MM.1S (cell line): ENCODE measurements around the gene GOSR2.

Experiments
- DNase-seq: peaks from one replicate; pipeline ENCODE4 v3.0.0-alpha.2; 2015
- H2AFZ ChIP-seq: fragments of 300-600 bp; sonication (generic); 2 replicates; pipeline ENCODE4 v1.6.0; 2016; ENCODE audit warnings: antibody characterized with exemption, low read length
- H3F3A ChIP-seq: fragments of 300-600 bp; sonication (generic); 2 replicates; pipeline ENCODE4 v1.6.1; 2016; ENCODE audit warnings: mild to moderate bottlenecking, antibody characterized with exemption, low read length, moderate library complexity, mixed read lengths; ENCODE audit not compliant: insufficient read depth
- H3K27ac ChIP-seq: fragments of 300-600 bp; sonication (generic); 2 replicates; pipeline ENCODE4 v1.5.1; 2016; ENCODE audit warnings: mild to moderate bottlenecking, low read length
- H3K27me3 ChIP-seq: fragments of 300-600 bp; sonication (generic); replicated peaks from 2 replicates; pipeline ENCODE4 v1.6.0; 2016; ENCODE audit warnings: low read length; ENCODE audit not compliant: insufficient read depth
- H3K36me3 ChIP-seq: fragments of 300-600 bp; sonication (generic); replicated peaks from 2 replicates; pipeline ENCODE4 v1.6.1; 2016; ENCODE audit warnings: mild to moderate bottlenecking, low read length, mixed read lengths; ENCODE audit not compliant: insufficient read depth
- H3K4me1 ChIP-seq: fragments of 300-600 bp; sonication (generic); 2 replicates; pipeline ENCODE4 v1.6.1; 2016; ENCODE audit warnings: low read length, mixed read lengths
- H3K4me2 ChIP-seq: fragments of 300-600 bp; sonication (generic); 2 replicates; pipeline ENCODE4 v1.6.0; 2016; ENCODE audit warnings: low read depth, low read length
- H3K4me3 ChIP-seq: fragments of 300-600 bp; sonication (generic); 2 replicates; pipeline ENCODE4 v1.5.1; 2016; ENCODE audit warnings: low read length, mixed read lengths
- H3K79me2 ChIP-seq: fragments of 300-600 bp; sonication (generic); 2 replicates; pipeline ENCODE4 v1.6.1; 2016; ENCODE audit warnings: mixed run types, low read length, mixed read lengths
- H3K9ac ChIP-seq: fragments of 300-600 bp; sonication (generic); 2 replicates; pipeline ENCODE4 v1.6.1; 2016; ENCODE audit warnings: low read length, mixed read lengths
- H3K9me2 ChIP-seq: fragments of 300-600 bp; sonication (generic); replicated peaks from 2 replicates; pipeline ENCODE4 v1.6.1; 2016; ENCODE audit warnings: mild to moderate bottlenecking, low read length, mixed read lengths; ENCODE audit not compliant: insufficient read depth
- H3K9me3 ChIP-seq: fragments of 300-600 bp; sonication (generic); replicated peaks from 2 replicates; pipeline ENCODE4 v1.6.1; 2016; ENCODE audit warnings: mild to moderate bottlenecking, low read length, mixed read lengths; ENCODE audit not compliant: insufficient read depth
- H4K20me1 ChIP-seq: fragments of 300-600 bp; sonication (generic); 2 replicates; pipeline ENCODE4 v1.6.1; 2016; ENCODE audit warnings: mild to moderate bottlenecking, low read length, moderate library complexity, mixed read lengths; ENCODE audit not compliant: insufficient read depth
- EZH2 ChIP-seq: fragments of 300-600 bp; sonication (generic); optimal IDR thresholded peaks from 2 replicates; pipeline ENCODE3; 2017; ENCODE audit warnings: low read depth, mild to moderate bottlenecking, antibody characterized with exemption, low read length, mixed read lengths
- EZH2phosphoT487 ChIP-seq: fragments of 300-600 bp; sonication (generic); IDR thresholded peaks from 2 replicates; pipeline ENCODE4 v1.6.1; 2018; ENCODE audit warnings: antibody characterized with exemption, low read length
- TF ChIP-seq, protein P1 (sequence below): fragments of 300-600 bp; sonication (generic); IDR thresholded peaks from 2 replicates; pipeline ENCODE4 v1.5.1; 2016; ENCODE audit warnings: antibody characterized with exemption, low read length, mixed read lengths

GOSR2 gene

GRCh38 chr17:46928467-46929261 is 5.7 kb downstream of the GOSR2 start:
- no peaks in the 10 kb centered on the region for H3K27me3 ChIP-seq
- peaks cover 8% of the 10 kb centered on the region; the same call in 1 of the 2 replicates for H4K20me1 ChIP-seq

GRCh38 chr17:46929413-46929812 is 6.5 kb downstream of the GOSR2 start:
- H3K9me3 ChIP-seq, result no peaks in the 10 kb centered on the region
- peaks cover 6% of the 10 kb centered on the region; the same call in 1 of the 2 replicates for H3F3A ChIP-seq
- H3K36me3 ChIP-seq, result peaks cover 7% of the 10 kb centered on the region; the same call in 1 of the 2 replicates
- no peaks in the 10 kb centered on the region for H3K27me3 ChIP-seq
- H3K4me1 ChIP-seq, result peaks cover 18% of the 10 kb centered on the region; the same call in 1 of the 2 replicates
- no peak overlapping the region for H2AFZ ChIP-seq
- no peak overlapping the region for H3K27ac ChIP-seq
- no peaks in the 10 kb centered on the region for H3K9me2 ChIP-seq
- H4K20me1 ChIP-seq, result peaks cover 8% of the 10 kb centered on the region; the same call in 1 of the 2 replicates
- H3K4me2 ChIP-seq, result no peak overlapping the region
- no peak for DNase-seq
- H3K79me2 ChIP-seq, result peaks cover 57% of the 10 kb centered on the region
- H3K9ac ChIP-seq, result no peak overlapping the region
- no peak for TF ChIP-seq EZH2phosphoT487
- TF ChIP-seq EZH2, result no peak
- TF ChIP-seq, protein P1, sequence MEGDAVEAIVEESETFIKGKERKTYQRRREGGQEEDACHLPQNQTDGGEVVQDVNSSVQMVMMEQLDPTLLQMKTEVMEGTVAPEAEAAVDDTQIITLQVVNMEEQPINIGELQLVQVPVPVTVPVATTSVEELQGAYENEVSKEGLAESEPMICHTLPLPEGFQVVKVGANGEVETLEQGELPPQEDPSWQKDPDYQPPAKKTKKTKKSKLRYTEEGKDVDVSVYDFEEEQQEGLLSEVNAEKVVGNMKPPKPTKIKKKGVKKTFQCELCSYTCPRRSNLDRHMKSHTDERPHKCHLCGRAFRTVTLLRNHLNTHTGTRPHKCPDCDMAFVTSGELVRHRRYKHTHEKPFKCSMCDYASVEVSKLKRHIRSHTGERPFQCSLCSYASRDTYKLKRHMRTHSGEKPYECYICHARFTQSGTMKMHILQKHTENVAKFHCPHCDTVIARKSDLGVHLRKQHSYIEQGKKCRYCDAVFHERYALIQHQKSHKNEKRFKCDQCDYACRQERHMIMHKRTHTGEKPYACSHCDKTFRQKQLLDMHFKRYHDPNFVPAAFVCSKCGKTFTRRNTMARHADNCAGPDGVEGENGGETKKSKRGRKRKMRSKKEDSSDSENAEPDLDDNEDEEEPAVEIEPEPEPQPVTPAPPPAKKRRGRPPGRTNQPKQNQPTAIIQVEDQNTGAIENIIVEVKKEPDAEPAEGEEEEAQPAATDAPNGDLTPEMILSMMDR, result no peak
- H3K4me3 ChIP-seq, result no peak overlapping the region

More at GRCh38 chr17:46928467-46929261, 5.7 kb downstream of the GOSR2 start:
- peaks cover 65% of the 10 kb centered on the region for H3K79me2 ChIP-seq
- no peak overlapping the region for H3K27ac ChIP-seq
- H3F3A ChIP-seq, result peaks cover 12% of the 10 kb centered on the region; the same call in 1 of the 2 replicates
- TF ChIP-seq, protein P1, result no peak
- TF ChIP-seq EZH2phosphoT487 (no peak), EZH2 (no peak)
- H3K9me3 ChIP-seq, result no peaks in the 10 kb centered on the region
- H3K9ac ChIP-seq, result no peak overlapping the region
- peaks cover 2% of the 10 kb centered on the region; the same call in 1 of the 2 replicates for H3K36me3 ChIP-seq
- H3K4me1 ChIP-seq, result peaks cover 22% of the 10 kb centered on the region; the same call in 1 of the 2 replicates
- H3K9me2 ChIP-seq, result no peaks in the 10 kb centered on the region
- H3K4me3 ChIP-seq, result no peak overlapping the region
- no peak overlapping the region for H3K4me2 ChIP-seq
- DNase-seq, result no peak
- no peak overlapping the region for H2AFZ ChIP-seq

DNA sequence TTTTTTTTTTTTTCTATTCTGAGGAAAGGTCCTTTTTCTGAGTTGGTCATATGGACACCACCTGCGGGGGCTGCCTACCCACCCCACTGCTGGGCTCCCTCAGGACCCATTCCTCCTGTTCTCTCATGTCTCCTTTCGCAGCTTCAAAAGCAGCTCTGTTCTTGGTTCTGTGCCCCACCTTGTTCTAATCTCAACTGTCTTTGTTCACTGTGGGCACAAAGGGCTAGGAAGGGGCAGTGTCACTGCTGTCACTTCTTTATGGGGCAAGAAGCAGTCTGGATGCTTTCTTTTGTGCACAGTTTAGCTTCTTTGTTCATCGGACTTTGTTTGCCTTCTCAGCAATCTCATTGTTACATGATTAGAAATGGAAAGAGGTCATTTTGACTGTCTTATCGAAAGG is 7.1 kb downstream of the GOSR2 start:
- TF ChIP-seq EZH2phosphoT487, result no peak
- TF ChIP-seq, protein P1, result no peak
- no peak for TF ChIP-seq EZH2
- Histone ChIP-seq H3K9ac (no peak overlapping the region), H3K36me3 (peaks cover 7% of the 10 kb centered on the region; the same call in 1 of the 2 replicates), H3K4me1 (peaks cover 12% of the 10 kb centered on the region; the same call in 1 of the 2 replicates), H3K4me2 (no peak overlapping the region), H3F3A (peaks cover 6% of the 10 kb centered on the region; the same call in 1 of the 2 replicates), H3K4me3 (no peak overlapping the region), H3K9me2 (no peaks in the 10 kb centered on the region), H4K20me1 (peaks cover 8% of the 10 kb centered on the region; the same call in 1 of the 2 replicates), H3K27ac (no peak overlapping the region), H3K27me3 (no peaks in the 10 kb centered on the region), H3K9me3 (no peaks in the 10 kb centered on the region), H2AFZ (no peak overlapping the region), H3K79me2 (peaks cover 51% of the 10 kb centered on the region)
- DNase-seq, result no peak
